Breast epithelium (tissue), 4 donors: ENCODE measurements around the gene RGS3. TPM values are rescaled to one million over a fixed set of nuclear protein-coding genes. Genes with fewer than 3 reads are reported as not detected.

Experiments
- DNase-seq, 2 donors: peaks; one replicate each; pipeline ENCODE4 v3.0.0-alpha.2; 2019; ENCODE audit warnings: low spot score in 2 of 2
- H3K27ac ChIP-seq, 2 donors: fragments of 200-600 bp; sonication (generic) in 1 of 2; one replicate each; pipeline ENCODE4 v1.5.1; 2016 to 2019; ENCODE audit warnings: mild to moderate bottlenecking in 1 of 2
- H3K27me3 ChIP-seq, 2 donors: fragments of 200-600 bp; sonication (generic) in 1 of 2; one replicate each; pipeline versions ENCODE4 v1.5.1 to v1.6.0; 2017 to 2019; ENCODE audit warnings: control low read depth in 1 of 2, mild to moderate bottlenecking in 1 of 2
- H3K36me3 ChIP-seq: fragments of 200-600 bp; one replicate; pipeline ENCODE4 v1.5.1; 2019
- H3K4me1 ChIP-seq, 2 donors: fragments of 200-600 bp; sonication (generic); one replicate each; pipeline ENCODE4 v1.5.1; 2016 to 2019; ENCODE audit warnings: control low read depth in 1 of 2
- H3K4me3 ChIP-seq, 3 donors: fragments of 200-600 bp; sonication (generic); 1 replicate in 2 of 3; 2 replicates in 1 of 3; pipeline ENCODE4 v1.5.1; 2016 to 2019; ENCODE audit warnings: mild to moderate bottlenecking in 3 of 3, moderate library complexity in 2 of 3
- H3K9me3 ChIP-seq, 2 donors: fragments of 200-600 bp; sonication (generic) in 1 of 2; one replicate each; pipeline ENCODE4 v1.5.1; 2016 to 2019; ENCODE audit warnings: control low read depth in 1 of 2
- CTCF ChIP-seq, 3 donors: fragments of 450-650 bp; IDR thresholded peaks; one replicate each; pipeline ENCODE4 v1.5.1; 2016 to 2017; ENCODE audit warnings: antibody characterized with exemption in 3 of 3, mild to moderate bottlenecking in 3 of 3, moderate library complexity in 3 of 3
- POLR2A ChIP-seq: fragments of 450-650 bp; IDR thresholded peaks from one replicate; pipeline ENCODE4 v1.6.1; 2016; ENCODE audit warnings: antibody characterized with exemption, mild to moderate bottlenecking, moderate library complexity
- POLR2AphosphoS5 ChIP-seq, 3 donors: sonication (generic); formaldehyde crosslinking; IDR thresholded peaks; one replicate each; pipeline ENCODE4 v1.6.1; 2017; ENCODE audit warnings: antibody characterized with exemption in 3 of 3
- intact Hi-C: fragments of 100-400 bp; cut with DNase I; formaldehyde crosslinking; loops from one replicate; pipeline ENCODE4 v1.15.1; 2023; ENCODE audit warnings: low total_unique reads
- total RNA-seq, 3 donors: library from RNA; depleted of rRNA; stranded (reverse); fragments of >200 nt; gene quantifications; one replicate each; pipeline ENCODE4 v1.1.0, GENCODE V29; 2016

The RGS3 gene
- total RNA-seq, 3 donors from 2014 or later: 31.7 to 49.0 (median 35.4) TPM

- no peak overlapping the region for H3K4me3 ChIP-seq
- H3K4me1 ChIP-seq: peaks cover 7 to 24% of the 10 kb centered on the region in 2 donors
- H3K27me3 ChIP-seq: no peaks in the 10 kb centered on the region
- H3K9me3 ChIP-seq: no peaks in the 10 kb centered on the region
- peak overlapping the region; percentile 88 to 93 for H3K27ac ChIP-seq
- no peaks in the 10 kb centered on the region for H3K36me3 ChIP-seq
- intact Hi-C loops: no loop called here
- DNase-seq: peak in 1 of 2 donors; percentile 36
- TF ChIP-seq POLR2A (no peak), POLR2AphosphoS5 (IDR thresholded peaks at IDR 0.05) (no peak), CTCF (IDR thresholded peaks at IDR 0.05) (no peak)
These were observed 100.4 kb downstream of the RGS3 start for GRCh38 chr9:113563826-113564497.

DNA sequence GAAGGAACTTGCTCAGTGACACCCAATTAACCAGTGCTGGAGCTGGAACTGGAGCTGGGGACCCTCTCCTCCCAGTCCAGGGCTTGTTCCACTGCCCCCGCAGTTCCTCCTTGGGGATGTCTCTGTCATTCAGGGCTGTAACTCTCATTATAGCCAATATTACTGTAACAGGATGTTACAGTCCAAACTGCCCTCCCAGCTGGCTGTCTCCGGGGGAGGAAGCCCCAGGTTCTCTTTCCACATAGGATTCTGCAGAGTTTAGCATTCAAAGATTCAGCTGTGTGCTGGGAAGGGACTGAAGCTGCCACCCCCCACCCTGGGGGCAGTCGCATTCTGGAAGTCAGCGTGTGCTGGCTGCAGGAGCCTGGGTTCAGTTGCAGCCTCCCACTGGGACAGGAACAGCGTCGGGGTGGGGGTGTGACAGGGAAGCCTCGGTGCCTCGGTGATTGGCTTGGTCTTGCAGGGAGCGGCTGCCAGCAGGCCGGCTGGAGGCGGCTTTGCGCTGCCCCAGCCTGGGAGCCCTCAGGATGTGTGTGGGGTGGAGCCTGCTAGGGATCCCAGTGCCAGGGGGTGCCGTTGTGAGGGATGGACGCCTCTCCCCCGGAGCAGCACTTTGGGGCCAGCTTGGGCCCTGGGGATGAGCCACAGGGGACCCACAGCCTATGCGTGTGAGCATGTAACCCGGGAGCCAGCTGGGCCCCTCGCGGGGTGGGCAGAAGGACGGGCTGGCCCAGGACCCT lies 101.1 kb downstream of the RGS3 start:
- no peaks in the 10 kb centered on the region for H3K9me3 ChIP-seq
- H3K27me3 ChIP-seq: no peaks in the 10 kb centered on the region
- peaks cover 7 to 24% of the 10 kb centered on the region in 2 donors for H3K4me1 ChIP-seq
- DNase-seq: peak; percentile 70 to 74
- H3K4me3 ChIP-seq: peak overlapping the region; percentile 36 to 58 (median 50)
- H3K27ac ChIP-seq: peak overlapping the region; percentile 88 to 93
- no peak for TF ChIP-seq CTCF (IDR thresholded peaks at IDR 0.05)
- TF ChIP-seq POLR2AphosphoS5 (IDR thresholded peaks at IDR 0.05): no peak
- no peak for TF ChIP-seq POLR2A
- intact Hi-C loops: no loop called here
- no peaks in the 10 kb centered on the region for H3K36me3 ChIP-seq

DNA sequence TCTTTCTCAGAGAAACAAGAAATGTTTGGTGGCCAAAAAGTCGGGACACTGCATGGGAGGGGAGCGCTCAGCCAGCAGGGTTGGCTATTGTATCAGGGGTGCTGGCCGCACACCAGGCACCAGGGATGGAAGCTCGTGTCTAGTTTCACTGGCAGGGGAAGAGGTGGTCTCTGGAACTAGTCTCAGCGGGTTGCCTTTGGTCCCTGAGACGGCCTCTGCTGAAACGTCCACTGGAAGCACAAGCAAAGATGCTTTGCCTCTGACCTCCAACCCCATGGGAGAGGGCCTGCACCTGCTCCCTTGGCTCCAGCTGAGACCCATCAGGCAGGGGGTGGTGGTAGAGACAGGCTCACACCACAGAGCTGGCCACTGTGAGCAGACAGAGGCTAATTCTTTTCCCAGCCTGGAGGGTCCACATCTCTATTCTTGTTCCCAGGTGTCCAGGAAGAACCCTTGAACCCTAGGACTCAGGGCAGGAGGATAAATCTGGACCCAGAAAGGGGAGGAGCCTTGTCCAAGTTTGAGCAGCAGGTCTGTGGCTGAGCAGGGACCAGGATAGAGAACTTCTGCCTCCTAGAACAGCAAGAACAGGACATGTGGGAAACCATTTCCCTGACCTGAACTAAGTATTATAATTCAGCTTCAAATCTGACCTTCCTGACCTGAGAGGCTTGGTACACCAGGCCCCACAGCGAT lies 102.6 kb downstream of the RGS3 start:
- Histone ChIP-seq H3K27ac (peak overlapping the region; percentile 88 to 93), H3K9me3 (no peaks in the 10 kb centered on the region), H3K4me3 (peak overlapping the region in 2 of 3 donors; percentile 50 to 58), H3K36me3 (no peaks in the 10 kb centered on the region), H3K4me1 (peaks cover 7 to 24% of the 10 kb centered on the region in 2 donors), H3K27me3 (no peaks in the 10 kb centered on the region)
- intact Hi-C loops: no loop called here
- no peak for TF ChIP-seq POLR2AphosphoS5 (IDR thresholded peaks at IDR 0.05)
- TF ChIP-seq POLR2A: no peak
- TF ChIP-seq CTCF (IDR thresholded peaks at IDR 0.05): no peak
- peak in 1 of 2 donors; percentile 49 for DNase-seq

DNA sequence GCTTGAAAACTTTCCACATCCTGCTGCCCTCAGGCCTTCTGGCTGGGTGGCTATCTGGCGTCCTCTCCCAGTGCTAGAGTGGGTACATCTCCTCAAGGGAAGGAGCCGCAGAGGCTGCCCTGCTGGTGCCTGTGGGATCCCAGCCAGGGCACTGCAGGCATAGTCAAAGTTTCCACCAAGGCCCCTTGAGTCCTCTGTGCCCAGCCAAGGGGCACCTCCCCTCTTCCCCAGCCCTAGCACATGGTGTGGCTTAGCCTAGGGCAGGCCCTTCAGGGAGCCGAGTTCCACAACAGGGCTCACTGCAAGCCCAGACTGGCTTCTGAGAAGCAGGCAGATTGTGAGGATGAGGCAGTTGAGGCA lies 103.2 kb downstream of the RGS3 start:
- Histone ChIP-seq H3K4me3 (no peak overlapping the region), H3K27me3 (no peaks in the 10 kb centered on the region), H3K4me1 (peaks cover 7 to 24% of the 10 kb centered on the region in 2 donors), H3K36me3 (no peaks in the 10 kb centered on the region), H3K9me3 (no peaks in the 10 kb centered on the region), H3K27ac (peak overlapping the region; percentile 88 to 93)
- no peak for TF ChIP-seq POLR2AphosphoS5 (IDR thresholded peaks at IDR 0.05)
- no peak for TF ChIP-seq POLR2A
- no peak for TF ChIP-seq CTCF (IDR thresholded peaks at IDR 0.05)
- peak in 1 of 2 donors; percentile 52 for DNase-seq
- intact Hi-C loops: no loop called here
